Neural progenitor cell (in vitro differentiated cells): ENCODE data around the gene NCKAP5. TPM values are rescaled to one million over a fixed set of nuclear protein-coding genes. Genes with fewer than 3 reads are reported as not detected.

Source experiments
- DNase-seq: peaks from one replicate; pipeline ENCODE4 v3.0.0-alpha.2; 2016; ENCODE audit warnings: low spot score
- H2AFZ ChIP-seq: fragments of 200-600 bp; sonication (generic); replicated peaks from 2 replicates; pipeline ENCODE4 v1.6.1; 2016; ENCODE audit warnings: antibody characterized with exemption
- H3F3A ChIP-seq: fragments of 200-600 bp; sonication (generic); 2 replicates; pipeline ENCODE4 v1.6.1; 2016; ENCODE audit warnings: antibody characterized with exemption, low read depth
- H3K27ac ChIP-seq: fragments of 200-600 bp; sonication (generic); 2 replicates; pipeline ENCODE4 v1.5.1; 2016; ENCODE audit warnings: mild to moderate bottlenecking
- H3K27me3 ChIP-seq: fragments of 200-600 bp; sonication (generic); 2 replicates; pipeline ENCODE4 v1.6.1; 2016; ENCODE audit warnings: mild to moderate bottlenecking, moderate library complexity
- H3K36me3 ChIP-seq: fragments of 200-600 bp; sonication (generic); 2 replicates; pipeline ENCODE4 v1.5.1; 2016
- H3K4me1 ChIP-seq: fragments of 200-600 bp; sonication (generic); 2 replicates; pipeline ENCODE4 v1.6.1; 2016; ENCODE audit warnings: mixed run types
- H3K4me2 ChIP-seq: fragments of 200-600 bp; sonication (generic); 2 replicates; pipeline ENCODE4 v1.6.1; 2016
- H3K4me3 ChIP-seq: fragments of 200-600 bp; sonication (generic); 2 replicates; pipeline ENCODE4 v1.5.1; 2016
- H3K79me2 ChIP-seq: fragments of 200-600 bp; sonication (generic); 2 replicates; pipeline ENCODE4 v1.6.1; 2016; ENCODE audit warnings: low read depth
- H3K9ac ChIP-seq: fragments of 200-600 bp; sonication (generic); 2 replicates; pipeline ENCODE4 v1.6.1; 2016
- H3K9me3 ChIP-seq: fragments of 200-600 bp; sonication (generic); 2 replicates; pipeline ENCODE4 v1.5.1; 2016; ENCODE audit warnings: low read depth
- H4K20me1 ChIP-seq: fragments of 200-600 bp; sonication (generic); 2 replicates; pipeline ENCODE4 v1.6.1; 2016; ENCODE audit warnings: low read depth
- H3K27ac Mint-ChIP-seq: 3 replicates; pipeline ENCODE4 v1.8.0; 2021; ENCODE audit warnings: mixed read lengths
- H3K27me3 Mint-ChIP-seq: 2 replicates; pipeline ENCODE4 v1.8.0; 2022; ENCODE audit warnings: low read depth, mild to moderate bottlenecking, inconsistent platforms, moderate library complexity, mixed read lengths; ENCODE audit not compliant: insufficient read depth
- H3K36me3 Mint-ChIP-seq: 3 replicates; pipeline ENCODE4 v1.8.0; 2021; ENCODE audit warnings: mixed read lengths
- H3K4me1 Mint-ChIP-seq: 3 replicates; pipeline ENCODE4 v1.8.0; 2021; ENCODE audit warnings: mixed read lengths
- H3K4me3 Mint-ChIP-seq: 3 replicates; pipeline ENCODE4 v1.8.0; 2021; ENCODE audit warnings: mild to moderate bottlenecking, moderate library complexity, mixed read lengths
- H3K9me3 Mint-ChIP-seq: 3 replicates; pipeline ENCODE4 v1.8.0; 2020; ENCODE audit warnings: mixed read lengths
- EZH2 ChIP-seq: fragments of 200-600 bp; sonication (generic); IDR thresholded peaks from 2 replicates; pipeline ENCODE4 v1.6.1; 2017; ENCODE audit warnings: antibody characterized with exemption, mild to moderate bottlenecking, moderate library complexity
- EZH2phosphoT487 ChIP-seq: fragments of 200-600 bp; sonication (generic); IDR thresholded peaks from 2 replicates; pipeline ENCODE4 v1.6.1; 2017; ENCODE audit warnings: antibody characterized with exemption
- total RNA-seq: library from RNA; depleted of rRNA; stranded (reverse); fragments of >200 nt; gene quantifications from 2 replicates; pipeline ENCODE4 v1.2.3, GENCODE V29; 2015; ENCODE audit warnings: low replicate concordance
- TF ChIP-seq, protein P1 (sequence below): fragments of 200-600 bp; sonication (generic); IDR thresholded peaks from 2 replicates; pipeline ENCODE4 v1.5.1; 2017; ENCODE audit warnings: antibody characterized with exemption, mild to moderate bottlenecking

The NCKAP5 gene
- total RNA-seq, 1 donor from 2014 or later, result 0.47 TPM

DNA sequence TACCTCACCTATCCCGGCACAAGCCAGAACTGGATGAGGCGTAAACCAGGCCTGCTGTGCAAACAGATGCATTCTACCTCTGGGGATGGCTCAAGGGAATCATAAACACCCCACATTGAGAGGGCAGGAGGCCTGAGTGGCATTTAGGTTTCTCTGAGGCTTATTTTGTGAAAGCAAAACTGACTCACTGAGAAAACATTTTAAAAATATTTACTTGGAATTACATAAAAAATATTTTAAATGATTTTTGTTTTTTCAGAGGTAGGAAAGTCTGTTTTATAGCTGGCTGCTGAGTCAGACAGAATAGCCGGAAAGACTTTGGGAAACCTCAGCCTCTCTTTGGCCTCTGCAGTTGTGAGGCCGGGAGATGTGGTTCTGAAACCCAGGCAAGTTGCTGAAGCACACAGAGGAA lies 244.1 kb downstream of the NCKAP5 start:
- Histone ChIP-seq H3K79me2 (no peaks in the 10 kb centered on the region), H2AFZ (no peak overlapping the region), H3F3A (no peaks in the 10 kb centered on the region), H4K20me1 (no peaks in the 10 kb centered on the region), H3K27me3 (no peaks in the 10 kb centered on the region), H3K4me2 (no peak overlapping the region), H3K4me1 (peaks cover 10% of the 10 kb centered on the region), H3K9ac (no peak overlapping the region), H3K36me3 (no peaks in the 10 kb centered on the region), H3K9me3 (no peaks in the 10 kb centered on the region), H3K4me3 (no peak overlapping the region), H3K27ac (no peak overlapping the region)
- DNase-seq, result no peak
- Mint-ChIP-seq H3K9me3 (no peaks in the 10 kb centered on the region), H3K36me3 (no peaks in the 10 kb centered on the region), H3K4me1 (peaks cover 18% of the 10 kb centered on the region), H3K27me3 (no peaks in the 10 kb centered on the region), H3K27ac (no peak overlapping the region), H3K4me3 (no peak overlapping the region)
- TF ChIP-seq EZH2phosphoT487, result no peak
- TF ChIP-seq, protein P1, sequence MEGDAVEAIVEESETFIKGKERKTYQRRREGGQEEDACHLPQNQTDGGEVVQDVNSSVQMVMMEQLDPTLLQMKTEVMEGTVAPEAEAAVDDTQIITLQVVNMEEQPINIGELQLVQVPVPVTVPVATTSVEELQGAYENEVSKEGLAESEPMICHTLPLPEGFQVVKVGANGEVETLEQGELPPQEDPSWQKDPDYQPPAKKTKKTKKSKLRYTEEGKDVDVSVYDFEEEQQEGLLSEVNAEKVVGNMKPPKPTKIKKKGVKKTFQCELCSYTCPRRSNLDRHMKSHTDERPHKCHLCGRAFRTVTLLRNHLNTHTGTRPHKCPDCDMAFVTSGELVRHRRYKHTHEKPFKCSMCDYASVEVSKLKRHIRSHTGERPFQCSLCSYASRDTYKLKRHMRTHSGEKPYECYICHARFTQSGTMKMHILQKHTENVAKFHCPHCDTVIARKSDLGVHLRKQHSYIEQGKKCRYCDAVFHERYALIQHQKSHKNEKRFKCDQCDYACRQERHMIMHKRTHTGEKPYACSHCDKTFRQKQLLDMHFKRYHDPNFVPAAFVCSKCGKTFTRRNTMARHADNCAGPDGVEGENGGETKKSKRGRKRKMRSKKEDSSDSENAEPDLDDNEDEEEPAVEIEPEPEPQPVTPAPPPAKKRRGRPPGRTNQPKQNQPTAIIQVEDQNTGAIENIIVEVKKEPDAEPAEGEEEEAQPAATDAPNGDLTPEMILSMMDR, result no peak
- TF ChIP-seq EZH2, result no peak

DNA sequence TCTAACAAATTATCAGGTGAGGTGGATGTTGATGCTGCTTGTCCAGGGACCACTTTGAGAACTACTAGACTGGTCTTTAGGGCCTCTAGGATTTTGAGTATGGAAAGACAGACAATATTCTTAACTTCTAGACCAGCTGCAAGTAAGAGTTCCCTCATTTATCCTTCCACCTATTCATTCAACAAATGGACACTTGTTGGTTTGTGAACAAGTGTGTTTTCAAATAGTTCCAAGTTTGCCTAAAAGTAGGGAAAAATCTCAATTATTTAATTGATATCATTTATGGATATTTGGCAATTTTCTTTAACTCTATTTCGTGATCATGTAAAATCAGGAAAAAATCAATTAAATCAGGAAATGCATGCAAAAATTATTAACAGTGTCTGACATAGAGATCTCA lies 245.4 kb downstream of the NCKAP5 start:
- Mint-ChIP-seq H3K27me3 (no peaks in the 10 kb centered on the region), H3K27ac (no peak overlapping the region), H3K4me3 (no peak overlapping the region), H3K9me3 (no peaks in the 10 kb centered on the region), H3K4me1 (peaks cover 12% of the 10 kb centered on the region), H3K36me3 (no peaks in the 10 kb centered on the region)
- Histone ChIP-seq H3F3A (no peaks in the 10 kb centered on the region), H3K27ac (no peak overlapping the region), H3K4me3 (no peak overlapping the region), H3K79me2 (no peaks in the 10 kb centered on the region), H3K9ac (no peak overlapping the region), H3K4me2 (no peak overlapping the region), H3K36me3 (no peaks in the 10 kb centered on the region), H4K20me1 (no peaks in the 10 kb centered on the region), H3K4me1 (peaks cover 10% of the 10 kb centered on the region), H2AFZ (no peak overlapping the region), H3K27me3 (no peaks in the 10 kb centered on the region), H3K9me3 (no peaks in the 10 kb centered on the region)
- TF ChIP-seq EZH2phosphoT487, result no peak
- no peak for TF ChIP-seq EZH2
- TF ChIP-seq, protein P1, result no peak
- no peak for DNase-seq

DNA sequence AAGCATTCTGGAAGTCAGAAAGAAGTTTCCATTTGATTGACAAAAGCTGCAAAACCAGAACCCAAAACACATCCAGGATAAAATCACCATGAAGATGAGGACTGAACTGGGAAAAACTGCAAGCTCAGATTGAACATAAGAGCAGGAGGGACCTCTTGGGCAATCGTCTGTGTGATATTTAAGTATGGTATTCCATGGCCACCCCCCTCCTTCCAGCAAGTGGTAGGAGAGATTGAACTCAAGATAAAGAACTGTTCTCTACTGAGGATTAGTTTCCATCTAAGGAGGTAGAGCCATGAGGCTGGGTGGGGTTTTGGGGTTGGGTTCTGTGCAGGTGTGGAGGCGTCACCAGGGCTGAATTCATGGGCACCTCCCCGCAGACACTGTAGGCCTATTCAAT lies 251.1 kb downstream of the NCKAP5 start:
- Histone ChIP-seq H3K9ac (no peak overlapping the region), H2AFZ (no peak overlapping the region), H3K27me3 (no peaks in the 10 kb centered on the region), H3K9me3 (no peaks in the 10 kb centered on the region), H4K20me1 (no peaks in the 10 kb centered on the region), H3K4me2 (no peak overlapping the region), H3K36me3 (no peaks in the 10 kb centered on the region), H3K4me1 (no peaks in the 10 kb centered on the region), H3K27ac (no peak overlapping the region), H3K79me2 (no peaks in the 10 kb centered on the region), H3K4me3 (no peak overlapping the region), H3F3A (no peaks in the 10 kb centered on the region)
- peaks cover 3% of the 10 kb centered on the region for H3K36me3 Mint-ChIP-seq
- no peak for TF ChIP-seq EZH2
- TF ChIP-seq, protein P1, result no peak
- no peak for TF ChIP-seq EZH2phosphoT487
- no peak overlapping the region for H3K4me3 Mint-ChIP-seq
- H3K9me3 Mint-ChIP-seq, result peaks cover 3% of the 10 kb centered on the region
- no peaks in the 10 kb centered on the region for H3K27me3 Mint-ChIP-seq
- H3K27ac Mint-ChIP-seq, result no peak overlapping the region
- H3K4me1 Mint-ChIP-seq, result peaks cover 9% of the 10 kb centered on the region
- no peak for DNase-seq
